Lower leg skin (tissue), 3 donors: ENCODE data around the gene TMTC1.

ENCODE experiments used
- CTCF ChIP-seq, 3 donors: fragments of 450-650 bp; IDR thresholded peaks; one replicate each; pipeline ENCODE4 v1.5.1; 2016; ENCODE audit warnings: antibody characterized with exemption in 3 of 3, mild to moderate bottlenecking in 3 of 3, moderate library complexity in 2 of 3
- POLR2A ChIP-seq, 2 donors: fragments of 450-650 bp; IDR thresholded peaks; one replicate each; pipeline ENCODE4 v1.6.1; 2016 to 2017; ENCODE audit warnings: antibody characterized with exemption in 2 of 2, mild to moderate bottlenecking in 1 of 2, moderate library complexity in 1 of 2

GRCh38 chr12:29451888-29452287 lies 331.9 kb downstream of the TMTC1 start:
- TF ChIP-seq CTCF (IDR thresholded peaks at IDR 0.05) = no peak
- TF ChIP-seq POLR2A (IDR thresholded peaks at IDR 0.05) = no peak
